IPS DF 4.7 (cell line): Measurements from ENCODE around the gene CDH4.

Experiments used
- DNase-seq: peaks from one replicate; pipeline ENCODE4 v3.0.0-alpha.2; 2013; ENCODE audit warnings: low spot score; ENCODE audit errors: extremely low read depth

The CDH4 gene

DNA sequence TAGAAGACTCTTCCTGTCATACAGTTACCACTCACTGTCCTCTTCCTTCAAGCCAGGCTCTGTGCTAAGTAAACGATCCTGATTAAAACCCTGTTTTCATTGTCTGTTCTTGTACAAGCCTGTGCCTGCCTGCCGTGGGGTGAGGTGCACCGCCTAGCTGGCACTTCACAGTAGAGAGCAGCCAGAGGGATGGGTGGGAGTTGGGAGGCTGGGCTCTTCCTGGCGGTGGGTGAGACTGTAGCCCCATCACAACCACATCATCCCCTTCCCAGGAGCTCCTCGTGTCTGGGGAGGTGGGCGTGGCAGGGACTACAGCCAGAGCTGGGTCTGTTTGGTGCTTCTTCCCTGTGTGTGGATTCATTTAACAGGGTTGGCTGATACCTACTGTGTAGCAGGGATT is 431.7 kb downstream of the CDH4 start:
- DNase-seq: no peak

DNA sequence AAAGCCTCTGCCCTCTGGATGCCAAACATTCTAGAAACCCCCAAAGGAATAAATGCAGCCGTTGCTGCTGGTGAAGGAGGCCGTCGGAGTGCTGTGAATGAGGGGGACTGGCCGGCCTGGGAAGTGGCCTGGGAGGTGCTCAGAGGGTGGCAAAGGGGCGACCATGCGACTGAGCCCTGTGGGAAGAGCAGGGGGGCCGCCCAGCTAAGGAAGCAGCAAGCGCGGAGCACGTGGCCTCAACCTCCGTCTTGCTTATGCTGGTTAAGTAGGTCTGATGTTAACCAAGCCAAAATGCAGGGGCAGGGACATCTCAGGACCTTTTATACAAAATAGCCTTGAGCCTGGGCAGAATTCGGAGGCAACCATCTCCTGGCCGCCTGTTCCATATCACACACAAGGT is 432.1 kb downstream of the CDH4 start:
- DNase-seq: no peak

DNA sequence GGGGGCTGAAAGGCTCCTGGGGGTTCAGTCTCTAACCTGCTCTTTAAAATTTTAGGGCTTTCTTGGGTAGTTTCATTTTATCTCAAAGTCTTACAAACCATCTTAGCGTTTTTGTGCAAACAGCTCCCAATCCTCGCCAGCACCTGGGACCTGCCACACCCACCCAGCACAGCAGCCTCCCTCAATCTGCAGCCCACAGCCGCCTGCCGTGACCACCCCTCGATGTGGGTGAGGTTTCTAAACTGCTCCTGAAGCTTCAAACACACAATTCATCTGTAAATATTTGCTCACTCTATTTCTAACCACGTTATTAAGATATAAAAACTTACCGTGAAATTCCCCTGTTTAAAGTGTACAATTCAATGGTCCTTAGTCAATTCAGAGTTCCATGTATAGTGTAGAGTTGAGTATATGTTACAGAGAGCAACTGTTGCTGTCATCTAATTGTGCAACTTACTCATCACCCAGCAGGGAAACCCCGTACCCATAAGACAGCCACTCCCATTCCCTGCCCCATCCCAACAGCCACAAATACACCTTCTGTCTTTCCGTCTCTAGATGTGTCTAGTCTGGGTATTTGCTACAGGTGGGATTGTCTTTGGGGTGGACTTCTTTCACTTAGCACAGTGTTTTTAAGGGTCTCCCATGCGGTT is 432.6 kb downstream of the CDH4 start:
- no peak for DNase-seq

DNA sequence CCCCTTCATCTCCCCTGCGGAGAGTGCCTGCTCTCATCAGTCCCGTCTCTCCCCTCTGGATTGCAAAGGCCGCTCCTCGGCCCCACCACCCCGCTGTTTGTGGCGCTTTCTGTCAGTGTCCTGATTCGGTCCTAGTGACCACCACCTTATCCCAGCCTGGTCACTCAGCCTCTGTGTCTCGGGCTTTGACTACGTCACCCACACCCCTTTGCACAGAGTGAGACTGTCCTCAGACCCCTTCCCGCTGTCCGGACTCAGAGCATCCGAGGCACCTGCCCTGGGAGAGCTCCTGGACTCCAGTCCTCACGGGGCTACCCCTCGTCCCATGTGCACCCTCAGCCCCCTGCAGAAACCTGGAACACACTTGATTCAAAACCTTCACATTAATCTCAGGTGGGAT is 433.4 kb downstream of the CDH4 start:
- no peak for DNase-seq

DNA sequence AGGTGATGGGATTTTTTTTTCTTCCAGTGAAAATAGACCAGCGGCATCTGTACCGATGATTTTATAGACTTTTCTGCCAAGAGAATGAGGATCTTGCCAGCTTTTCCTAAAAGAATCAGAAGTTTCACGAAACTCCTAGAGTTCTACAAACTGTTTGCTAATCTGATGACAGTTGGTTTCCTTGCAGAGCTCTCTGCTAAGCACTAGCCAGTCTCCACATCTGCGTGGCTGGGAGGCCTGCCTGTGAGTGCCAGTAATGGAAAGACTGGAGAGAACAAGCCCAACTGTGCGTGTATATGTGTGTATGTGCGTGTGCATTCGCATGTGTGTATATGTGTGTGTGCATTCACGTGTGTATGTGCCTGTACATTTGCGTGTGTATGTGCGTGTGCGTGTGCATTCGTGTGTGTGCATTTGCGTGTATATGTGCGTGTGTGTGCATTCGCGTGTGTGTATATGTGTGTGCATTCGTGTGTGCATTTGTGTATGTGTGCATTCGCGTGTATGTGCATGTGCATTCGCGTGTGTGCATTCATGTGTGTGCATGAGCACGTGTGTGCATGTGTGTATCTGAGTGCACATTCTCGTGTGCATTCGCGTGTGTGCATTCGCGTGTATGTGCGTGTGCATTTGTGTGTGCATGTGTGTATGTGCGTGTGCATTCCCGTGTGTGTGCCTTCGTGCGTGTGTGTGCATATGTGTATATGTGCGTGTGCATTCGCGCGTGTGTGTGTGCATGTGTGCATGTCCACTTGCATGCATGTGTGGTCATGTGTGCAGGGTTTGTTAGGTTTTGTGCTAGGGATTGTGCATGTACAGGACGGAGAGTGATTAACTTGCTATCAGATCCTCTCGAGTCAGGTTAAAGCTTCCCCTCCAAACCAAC is 434.2 kb downstream of the CDH4 start:
- no peak for DNase-seq

DNA sequence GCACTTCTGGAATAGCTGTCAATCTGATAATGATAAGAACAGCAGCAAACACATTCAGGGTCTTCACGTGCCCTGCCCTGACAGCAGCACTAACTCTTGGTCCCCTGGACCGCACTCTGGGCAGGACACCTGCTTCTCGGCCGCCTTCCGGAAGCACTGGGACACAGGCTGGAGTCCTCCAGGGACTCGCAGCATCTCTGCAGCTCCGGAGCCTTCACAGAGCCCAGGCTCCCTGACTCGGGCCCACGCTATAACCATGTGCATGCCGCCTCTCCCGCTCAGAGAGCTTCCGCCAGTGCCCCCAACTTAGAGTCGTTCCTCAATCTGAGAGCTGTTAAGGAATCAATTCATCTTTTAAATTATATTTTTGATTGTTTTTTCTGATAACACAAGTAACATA is 436.4 kb downstream of the CDH4 start:
- DNase-seq: no peak

DNA sequence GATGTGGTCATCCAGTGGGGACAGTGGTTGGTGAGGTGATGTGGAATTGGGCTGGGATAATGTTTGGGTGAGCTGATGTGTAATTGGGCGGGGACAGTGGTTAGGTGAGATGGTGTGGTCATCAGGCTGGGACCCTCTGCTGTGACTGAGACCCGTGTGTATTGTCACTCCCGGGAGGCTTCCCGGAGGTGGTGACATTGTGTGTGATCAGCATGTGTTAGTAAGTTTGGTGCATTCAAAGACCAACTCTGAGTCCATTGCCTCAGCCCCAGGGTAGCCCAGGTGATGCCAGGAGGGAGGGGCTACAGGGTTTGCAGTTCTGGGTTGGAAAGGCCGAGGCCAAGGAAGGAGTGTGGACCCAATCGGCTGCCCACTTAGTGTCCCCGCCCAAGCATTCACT is 438.1 kb downstream of the CDH4 start:
- no peak for DNase-seq

DNA sequence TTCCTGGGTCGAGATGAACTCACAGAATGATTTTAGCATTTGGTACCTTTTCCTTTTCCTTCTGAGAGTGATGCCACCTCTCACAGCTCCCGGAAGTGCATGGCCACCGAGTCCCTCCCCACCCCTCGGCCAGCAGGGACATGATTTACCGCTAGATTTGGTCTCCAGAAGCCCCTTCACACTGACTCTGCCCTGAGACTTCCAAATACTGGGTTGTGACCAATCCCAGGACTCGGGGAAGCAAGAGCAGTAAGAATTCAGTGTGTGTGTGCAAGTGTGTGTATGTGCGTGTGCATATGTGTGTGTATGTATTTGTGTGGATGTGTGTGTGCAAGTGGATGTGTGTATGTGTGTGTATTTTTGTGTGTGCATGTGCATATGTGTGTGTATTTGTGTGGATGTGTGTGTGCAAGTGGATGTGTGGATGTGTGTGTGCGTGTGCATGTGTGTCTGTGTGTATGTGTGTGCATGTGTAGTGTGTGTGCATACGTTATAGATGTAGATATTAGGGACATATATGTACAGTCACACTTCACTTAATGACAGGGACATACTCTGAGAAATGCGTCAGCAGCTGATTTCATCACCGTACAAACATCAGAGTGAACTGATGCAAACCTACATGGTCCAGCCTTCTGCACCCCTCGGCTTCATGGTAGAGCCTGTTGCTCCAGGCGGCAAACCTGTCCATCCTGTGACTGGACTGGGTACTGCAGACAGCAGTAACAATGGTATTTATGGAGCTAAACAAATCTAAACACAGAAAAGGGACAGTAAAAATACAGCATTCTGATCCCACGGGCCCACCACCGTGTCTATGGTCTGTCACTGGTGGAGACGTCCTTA is 439.2 kb downstream of the CDH4 start:
- no peak for DNase-seq

DNA sequence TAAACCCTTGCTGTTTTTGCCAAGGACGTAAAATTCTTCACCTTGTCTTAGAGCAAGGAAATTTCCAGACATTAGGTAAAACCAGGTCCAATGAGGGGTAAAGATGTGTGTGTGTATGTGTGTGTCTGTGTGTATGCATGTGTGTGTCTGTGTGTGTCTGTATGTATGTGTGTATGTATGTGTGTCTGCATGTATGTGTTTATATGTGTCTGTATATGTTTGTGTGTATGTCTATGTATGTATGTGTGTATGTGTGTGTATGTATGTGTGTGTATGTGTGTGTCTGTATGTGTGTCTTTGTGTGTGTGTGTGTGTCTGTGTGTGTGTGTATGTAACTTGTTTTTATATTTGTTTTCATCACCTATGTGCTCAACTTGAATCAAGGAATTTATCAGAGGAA is 439.9 kb downstream of the CDH4 start:
- DNase-seq: no peak

DNA sequence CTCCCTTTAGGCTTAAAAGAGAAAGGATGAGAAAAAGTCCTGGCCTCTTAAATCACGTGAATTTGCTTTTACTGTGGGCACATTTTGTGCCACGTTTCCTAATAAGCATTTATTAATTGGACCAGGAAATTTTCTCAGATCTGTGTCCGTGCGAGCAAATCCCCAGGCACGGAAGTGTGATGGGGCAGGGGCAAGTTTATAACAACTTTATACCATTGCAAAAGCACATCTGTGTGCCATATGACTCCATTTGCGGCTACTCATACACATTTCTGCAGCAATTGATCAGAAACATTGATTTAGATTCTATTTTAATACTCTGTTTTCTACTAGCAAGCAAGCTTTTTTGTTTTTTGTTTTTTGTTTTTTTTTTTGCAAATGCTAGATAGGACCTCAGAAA is 440.4 kb downstream of the CDH4 start:
- no peak for DNase-seq

DNA sequence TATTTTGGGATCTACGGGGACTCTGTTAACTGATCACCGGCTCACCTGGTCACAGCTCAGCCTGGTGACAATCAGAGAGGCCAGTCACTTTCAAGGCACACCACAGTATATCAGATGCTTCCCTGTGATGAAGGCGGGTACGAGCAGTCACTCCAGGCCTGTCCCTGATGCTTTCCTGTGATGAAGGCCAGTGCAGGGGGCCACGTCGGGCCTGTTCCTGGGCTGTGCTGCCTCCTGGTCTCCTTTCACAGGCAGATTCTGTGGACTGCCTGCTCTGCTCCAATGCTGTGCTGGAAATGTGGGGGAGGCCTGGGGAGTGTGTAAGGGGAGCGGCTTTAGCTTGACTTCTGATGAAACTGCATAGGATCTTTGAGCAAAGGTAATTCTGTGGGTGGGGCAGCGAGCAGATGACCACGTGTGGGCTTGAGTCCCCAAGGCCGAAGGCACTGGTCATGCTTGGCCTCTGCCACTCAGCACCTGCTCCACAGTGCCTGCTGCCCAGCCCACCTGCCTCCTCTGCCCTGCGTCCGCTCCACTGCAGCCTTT is 441.1 kb downstream of the CDH4 start:
- no peak for DNase-seq

DNA sequence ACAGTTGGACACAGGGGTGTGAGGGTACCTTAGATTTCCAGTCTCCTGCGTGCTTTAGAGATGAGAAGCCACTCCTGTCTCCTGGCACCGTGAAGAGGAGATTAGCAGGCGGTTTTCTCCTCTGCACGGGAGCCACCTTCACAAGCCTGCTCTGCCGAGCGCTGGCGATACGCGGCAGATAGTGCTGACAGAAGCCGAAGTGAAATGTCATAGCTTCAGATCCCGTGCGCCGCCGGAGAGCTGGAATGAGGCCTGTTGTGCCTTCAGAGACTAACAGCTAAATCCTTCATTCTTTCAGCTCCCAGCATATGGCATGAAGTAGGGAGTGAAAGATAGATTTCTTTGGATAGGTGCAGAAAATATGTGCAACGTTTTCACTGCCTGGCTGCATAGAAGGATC is 442.6 kb downstream of the CDH4 start:
- no peak for DNase-seq

DNA sequence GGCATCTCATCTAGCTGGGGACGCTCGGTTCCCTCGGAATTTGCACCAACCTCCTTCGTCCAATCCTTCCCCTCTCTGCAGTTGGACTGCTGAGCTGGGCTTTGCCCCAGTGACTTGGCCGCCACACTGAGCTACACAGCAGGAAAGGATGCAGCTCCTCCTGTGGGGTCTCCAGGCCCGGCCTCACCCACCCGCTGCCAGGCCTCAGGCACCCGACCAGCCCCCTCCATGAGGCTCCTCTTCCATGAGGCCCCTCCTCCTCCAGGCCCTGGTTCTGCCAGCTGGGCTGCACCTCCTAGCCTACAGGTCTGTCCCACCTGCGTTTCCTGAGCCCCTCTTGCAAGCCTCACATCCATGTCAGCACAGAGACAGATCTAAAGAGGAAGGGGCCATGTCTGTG is 443.7 kb downstream of the CDH4 start:
- no peak for DNase-seq

DNA sequence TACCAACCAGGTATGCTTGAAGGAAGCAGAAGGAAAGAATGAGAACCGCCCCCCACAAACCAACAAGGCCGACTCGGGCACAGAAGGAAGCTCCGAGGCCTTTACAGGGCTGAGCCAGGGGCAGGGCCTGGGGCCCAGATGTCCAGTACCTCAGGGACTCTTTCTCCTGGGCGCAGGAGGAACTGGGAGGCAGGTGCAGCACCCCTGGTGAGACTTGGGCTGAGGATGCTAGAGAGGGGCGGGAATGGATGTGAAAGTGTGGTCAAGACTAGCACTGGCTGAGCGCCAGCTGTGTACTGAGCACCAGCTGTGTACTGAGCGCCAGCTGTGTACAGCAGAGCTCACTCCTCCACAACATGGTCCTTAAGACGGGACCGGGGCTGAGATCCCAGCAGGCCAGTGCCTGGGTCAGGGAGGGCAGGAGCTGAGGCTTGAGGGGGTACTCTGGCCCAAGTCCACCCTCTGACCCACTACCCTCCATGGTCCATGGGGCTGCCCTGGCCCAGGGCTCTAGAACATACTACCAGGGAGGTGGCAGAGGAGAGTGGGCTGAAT is 444.2 kb downstream of the CDH4 start:
- no peak for DNase-seq

DNA sequence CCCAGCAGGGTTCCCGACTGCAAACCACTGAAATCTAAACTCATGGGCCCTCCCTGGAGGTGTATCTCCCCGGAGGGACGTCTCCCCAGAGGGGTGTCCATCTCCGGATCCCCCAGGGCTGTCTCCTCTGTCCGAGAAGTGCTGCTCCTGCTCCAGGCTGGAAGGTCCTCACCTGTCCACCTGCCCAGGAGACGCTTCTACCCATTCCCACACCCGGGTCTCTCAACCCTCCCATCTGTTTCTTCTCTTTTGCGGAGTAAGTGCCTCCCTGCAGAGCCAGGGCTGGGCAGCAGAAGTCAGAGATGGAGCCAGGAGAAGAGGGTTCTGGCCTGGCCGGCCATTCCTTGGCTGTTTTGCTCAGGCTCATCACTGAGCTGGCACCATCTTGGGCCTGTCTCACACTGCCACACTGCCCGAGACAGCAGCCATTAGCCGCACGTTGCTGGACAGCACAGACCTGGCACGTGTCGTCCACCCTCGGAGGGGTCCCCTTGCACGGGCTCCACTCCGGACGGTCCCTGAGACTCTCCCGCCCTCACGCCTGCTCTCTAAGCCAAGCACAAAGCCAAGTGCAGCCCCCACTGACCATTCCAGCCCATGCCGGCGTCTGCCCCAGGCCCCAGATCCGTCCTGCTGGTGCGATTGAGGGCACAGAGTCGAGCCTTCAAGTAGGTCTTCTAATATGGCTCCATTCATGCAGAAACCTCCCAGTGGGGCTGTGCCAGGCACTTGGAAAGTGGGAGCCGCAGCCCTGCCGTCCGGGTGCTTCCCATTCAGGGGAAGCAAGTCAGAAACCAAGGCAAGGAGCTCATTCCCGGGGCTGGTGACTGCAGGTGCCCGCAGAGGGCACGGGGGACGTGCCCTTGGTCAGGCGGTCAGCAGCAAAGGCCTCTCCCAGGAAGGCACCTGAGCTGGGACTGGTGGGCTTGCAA is 445.9 kb downstream of the CDH4 start:
- DNase-seq: no peak

DNA sequence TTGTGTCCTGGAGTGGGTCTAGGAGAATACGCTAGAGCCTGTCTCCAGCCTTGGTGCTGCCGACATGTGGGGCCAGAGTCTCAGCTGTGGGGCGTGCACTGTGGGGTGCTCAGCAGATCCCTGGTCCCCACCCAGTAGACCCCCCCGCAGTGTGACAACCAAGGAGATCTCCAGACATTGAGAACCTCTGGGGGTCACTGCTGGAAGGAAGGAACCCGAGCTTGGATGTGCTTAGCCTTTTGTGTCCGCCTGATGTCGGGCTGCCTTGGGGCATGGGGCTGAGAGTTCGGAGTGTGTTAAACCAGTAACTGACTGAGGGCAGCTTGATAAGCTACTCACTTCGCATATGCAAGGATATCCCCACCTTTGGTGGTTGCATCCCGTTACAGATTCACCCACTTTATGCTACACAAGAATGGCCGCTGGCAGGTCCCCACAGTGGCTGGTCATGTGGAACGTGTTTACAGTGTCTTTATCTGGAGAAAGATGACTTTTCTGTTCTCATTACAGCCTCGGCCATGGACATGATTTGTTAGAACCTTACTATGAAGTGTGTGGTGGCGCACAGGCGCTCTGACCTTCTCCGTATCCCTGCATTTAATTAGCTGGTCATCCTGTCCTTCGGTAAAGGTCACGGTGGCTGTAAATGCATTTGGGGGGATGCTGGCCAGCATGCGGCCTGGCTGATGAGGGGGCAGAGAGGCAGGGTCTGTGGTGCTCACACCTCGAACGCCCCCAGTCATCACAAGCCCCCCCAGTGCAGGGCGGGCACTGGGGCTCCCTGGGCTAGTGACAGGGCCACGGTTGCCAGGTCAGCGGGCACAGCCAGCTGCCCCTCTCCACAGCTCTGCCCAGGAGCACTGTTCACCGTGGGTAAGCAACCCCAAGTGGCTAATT is 446.8 kb downstream of the CDH4 start:
- DNase-seq: no peak

DNA sequence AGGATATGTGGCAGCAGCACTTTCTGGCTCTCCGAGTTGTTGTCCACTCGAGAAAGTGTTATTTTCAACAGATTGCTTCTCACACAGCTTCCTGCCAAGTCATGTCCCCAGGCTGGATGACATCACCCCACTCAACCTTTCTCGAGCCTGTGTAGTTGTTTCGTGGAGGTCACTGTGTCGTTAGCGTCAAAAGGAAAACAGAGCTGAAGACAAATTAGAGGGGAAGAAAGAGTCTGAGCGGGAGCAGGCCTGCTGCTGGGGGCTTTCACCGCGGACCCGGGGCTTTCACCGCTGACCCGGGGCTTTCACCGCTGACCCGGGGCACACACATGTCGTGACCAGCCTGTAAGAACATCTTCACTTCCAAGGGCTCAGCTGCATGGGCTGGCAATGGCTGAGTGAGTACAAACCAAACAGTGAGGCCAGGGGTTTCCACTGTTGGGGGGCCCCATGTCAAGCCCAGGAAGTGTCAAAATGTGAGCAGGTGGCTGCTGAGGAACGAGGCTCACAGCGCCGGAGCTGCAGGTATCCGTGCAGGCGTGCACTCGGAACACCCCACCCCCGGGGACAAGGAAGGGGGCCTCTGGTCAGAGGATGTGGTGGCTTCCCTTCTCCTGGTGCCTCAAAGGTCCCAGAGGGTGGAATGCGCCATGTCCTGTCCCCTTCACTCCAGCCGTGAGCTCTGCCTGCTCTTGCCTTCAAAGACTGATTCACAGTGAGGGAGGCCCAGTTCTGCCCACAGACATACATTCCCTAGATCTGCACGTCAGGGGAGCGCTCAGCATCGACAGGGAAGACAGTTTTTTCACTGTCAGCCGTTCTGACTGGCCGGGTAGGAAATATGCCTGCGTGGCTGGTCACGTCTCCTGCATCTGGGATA is 447.7 kb downstream of the CDH4 start:
- no peak for DNase-seq

DNA sequence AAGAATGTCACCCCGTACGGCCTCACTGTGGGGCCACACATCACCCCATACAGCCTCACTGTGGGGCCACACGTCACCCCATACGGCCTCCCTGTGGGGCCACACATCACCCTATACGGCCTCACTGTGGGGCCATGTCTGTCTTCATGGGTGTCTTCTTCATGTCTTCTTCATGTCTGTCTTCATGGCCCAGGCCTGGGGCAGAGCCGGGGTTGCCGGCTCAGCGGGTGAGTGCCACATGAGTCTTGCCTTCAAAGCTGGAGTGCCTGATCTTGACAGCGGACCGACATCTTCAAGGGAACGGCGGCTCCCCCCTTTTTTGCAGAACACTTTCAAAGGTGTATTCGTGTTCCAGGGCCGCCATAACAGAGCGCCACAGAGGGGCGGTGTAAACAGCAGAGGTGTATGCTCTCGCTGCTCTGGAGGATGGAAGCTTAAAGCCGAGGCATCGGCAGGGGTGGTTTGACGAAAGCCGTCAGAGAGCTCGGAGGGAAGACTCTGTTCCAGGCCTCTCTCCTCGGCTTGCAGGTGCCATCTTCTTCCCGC is 448.6 kb downstream of the CDH4 start:
- DNase-seq: no peak
